DND-41 (cell line): Measurements from ENCODE around the gene PIK3CB.

Source experiments
- CTCF ChIP-seq: IDR thresholded peaks from 2 replicates; pipeline ENCODE4 v1.5.1; 2012; ENCODE audit warnings: borderline replicate concordance, low read length, moderate library complexity, mild to moderate bottlenecking; ENCODE audit not compliant: poor library complexity, severe bottlenecking; ENCODE audit errors: extremely low read depth
- EZH2 ChIP-seq: IDR thresholded peaks from 3 replicates; pipeline ENCODE4 v1.6.1; 2012; ENCODE audit warnings: borderline replicate concordance, low read depth, mild to moderate bottlenecking, moderate library complexity, low read length, inconsistent platforms; ENCODE audit not compliant: severe bottlenecking

DNA sequence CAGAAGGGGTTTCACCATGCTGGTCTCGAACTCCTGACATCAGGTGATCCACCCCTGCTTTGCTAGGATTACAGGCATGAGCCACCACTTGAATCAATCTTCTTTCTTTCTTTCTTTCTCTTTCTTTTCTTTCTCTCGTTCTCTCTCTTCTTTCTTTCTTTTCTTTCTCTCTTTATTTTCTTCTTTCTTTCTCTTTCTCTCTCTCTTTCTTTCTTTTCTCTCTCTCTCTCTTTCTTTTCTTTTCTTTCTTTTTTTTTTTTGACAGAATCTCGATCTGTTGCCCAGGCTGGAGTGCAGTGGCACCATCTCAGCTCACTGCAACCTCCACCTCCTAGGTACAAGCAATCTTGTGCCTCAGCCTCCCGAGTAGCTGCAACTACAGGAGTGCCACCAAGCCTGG, 37.9 kb upstream of the PIK3CB start:
- TF ChIP-seq CTCF (no peak), EZH2 (no peak)
